Gastroesophageal sphincter (tissue), 4 donors: Measurements from ENCODE around the gene KPNA1. TPM values are rescaled to one million over a fixed set of nuclear protein-coding genes. Genes with fewer than 3 reads are reported as not detected.

Source experiments
- ATAC-seq: fragments of 150-250 bp; one replicate; pipeline ENCODE4 v1.9.1; 2016; ENCODE audit warnings: mild to moderate bottlenecking, moderate library complexity
- H3K27ac ChIP-seq, 4 donors: fragments of 200-600 bp; sonication (generic) in 3 of 4; 1 replicate in 3 of 4; 2 replicates in 1 of 4; pipeline ENCODE4 v1.5.1; 2016 to 2019
- H3K27me3 ChIP-seq: fragments of 200-600 bp; sonication (generic); one replicate; pipeline ENCODE4 v1.5.1; 2019
- H3K36me3 ChIP-seq, 2 donors: fragments of 200-600 bp; sonication (generic); one replicate each; pipeline ENCODE4 v1.5.1; 2019; ENCODE audit warnings: control low read depth in 1 of 2
- H3K4me1 ChIP-seq, 3 donors: fragments of 200-600 bp; sonication (generic); 1 replicate in 2 of 3; 2 replicates in 1 of 3; pipeline ENCODE4 v1.5.1; 2016 to 2019; ENCODE audit warnings: control low read depth in 2 of 3
- H3K4me3 ChIP-seq, 2 donors: fragments of 200-600 bp; sonication (generic); one replicate each; pipeline ENCODE4 v1.5.1; 2019; ENCODE audit warnings: mild to moderate bottlenecking in 1 of 2, moderate library complexity in 1 of 2
- H3K9me3 ChIP-seq, 3 donors: fragments of 200-600 bp; sonication (generic); one replicate each; pipeline ENCODE4 v1.5.1; 2017 to 2019; ENCODE audit warnings: control low read depth in 2 of 3
- CTCF ChIP-seq, 4 experiments: fragments of 200-600 bp in 2 of 4; fragments of 450-650 bp in 2 of 4; sonication (generic) in 1 of 4; IDR thresholded peaks; one replicate each; pipeline ENCODE4 v1.5.1; 2017 to 2019; ENCODE audit warnings: antibody characterized with exemption in 4 of 4, mild to moderate bottlenecking in 2 of 4, moderate library complexity in 2 of 4
- EP300 ChIP-seq: sonication (generic); formaldehyde crosslinking; IDR thresholded peaks from one replicate; pipeline ENCODE4 v1.6.1; 2017; ENCODE audit warnings: antibody characterized with exemption, mild to moderate bottlenecking
- POLR2A ChIP-seq, 2 donors: fragments of 450-650 bp; IDR thresholded peaks; one replicate each; pipeline ENCODE4 v1.6.1; 2017; ENCODE audit warnings: antibody characterized with exemption in 2 of 2, mild to moderate bottlenecking in 2 of 2, moderate library complexity in 1 of 2
- POLR2AphosphoS5 ChIP-seq: sonication (generic); formaldehyde crosslinking; IDR thresholded peaks from one replicate; pipeline ENCODE4 v1.6.1; 2017; ENCODE audit warnings: antibody characterized with exemption
- WGBS, 2 donors: methylation state at CpG; one replicate each; pipeline ENCODE4 v1.1.5; 2018; ENCODE audit warnings: low coverage in 1 of 2; 5-methylcytosine and 5-hydroxymethylcytosine counted together
- total RNA-seq, 4 donors: library from RNA; depleted of rRNA; stranded (reverse); fragments of >200 nt; gene quantifications; one replicate each; pipeline ENCODE4 v1.1.0, GENCODE V29; 2016

The KPNA1 gene
- total RNA-seq, 4 donors from 2014 or later: 39.8 to 61.3 (median 41.3) TPM

GRCh38 chr3:122508135-122508914 lies 6.4 kb downstream of the KPNA1 start:
- no peak overlapping the region for H3K4me3 ChIP-seq
- ATAC-seq: no peak
- no peak overlapping the region for H3K27ac ChIP-seq
- H3K27me3 ChIP-seq: no peaks in the 10 kb centered on the region
- 92 to 100% methylated on average over 1 to 2 of the region's 2 CpGs for WGBS, 2 donors
- no peaks in the 10 kb centered on the region for H3K36me3 ChIP-seq
- TF ChIP-seq POLR2AphosphoS5: no peak
- no peak for TF ChIP-seq EP300
- TF ChIP-seq POLR2A (IDR thresholded peaks at IDR 0.05): no peak
- no peak for TF ChIP-seq CTCF (IDR thresholded peaks at IDR 0.05)
- H3K9me3 ChIP-seq: no peaks in the 10 kb centered on the region
- peaks cover 5 to 45% (median 6%) of the 10 kb centered on the region in 3 donors for H3K4me1 ChIP-seq

GRCh38 chr3:122506450-122506849 lies 8.3 kb downstream of the KPNA1 start:
- TF ChIP-seq EP300 (no peak), POLR2AphosphoS5 (no peak), POLR2A (IDR thresholded peaks at IDR 0.05) (no peak), CTCF (IDR thresholded peaks at IDR 0.05) (no peak)
- Histone ChIP-seq H3K4me3 (no peak overlapping the region), H3K36me3 (no peaks in the 10 kb centered on the region), H3K9me3 (no peaks in the 10 kb centered on the region), H3K4me1 (peaks cover 0 to 40% (median 4%) of the 10 kb centered on the region in 3 donors), H3K27ac (no peak overlapping the region), H3K27me3 (no peaks in the 10 kb centered on the region)
- WGBS, 2 donors: 92 to 94% methylated on average over 1 of the region's 1 CpG
- ATAC-seq: no peak

- H3K9me3 ChIP-seq: no peaks in the 10 kb centered on the region
- 62 to 68% methylated on average over 2 of the region's 2 CpGs for WGBS, 2 donors
Observed at GRCh38 chr3:122505676-122506075, 9.1 kb downstream of the KPNA1 start.

GRCh38 chr3:122502941-122503340 lies 11.8 kb downstream of the KPNA1 start:
- WGBS, 2 donors: 95% methylated on average over 2 of the region's 2 CpGs; no CpG with 5 or more reads in 1 of the 2 donors
- H3K4me1 ChIP-seq: peaks cover 0 to 37% (median 0%) of the 10 kb centered on the region in 3 donors

More at GRCh38 chr3:122505676-122506075, 9.1 kb downstream of the KPNA1 start:
- H3K4me3 ChIP-seq: no peak overlapping the region
- no peak for ATAC-seq
- no peaks in the 10 kb centered on the region for H3K36me3 ChIP-seq
- H3K27ac ChIP-seq: no peak overlapping the region
- peaks cover 0 to 39% (median 2%) of the 10 kb centered on the region in 3 donors for H3K4me1 ChIP-seq
- H3K27me3 ChIP-seq: no peaks in the 10 kb centered on the region
- no peak for TF ChIP-seq CTCF (IDR thresholded peaks at IDR 0.05)
- no peak for TF ChIP-seq POLR2AphosphoS5
- no peak for TF ChIP-seq POLR2A (IDR thresholded peaks at IDR 0.05)
- no peak for TF ChIP-seq EP300

More at GRCh38 chr3:122502941-122503340, 11.8 kb downstream of the KPNA1 start:
- no peak overlapping the region for H3K27ac ChIP-seq
- H3K36me3 ChIP-seq: no peaks in the 10 kb centered on the region
- H3K27me3 ChIP-seq: no peaks in the 10 kb centered on the region
- no peak for TF ChIP-seq EP300
- no peak for TF ChIP-seq CTCF (IDR thresholded peaks at IDR 0.05)
- no peak for TF ChIP-seq POLR2AphosphoS5
- TF ChIP-seq POLR2A (IDR thresholded peaks at IDR 0.05): no peak
- ATAC-seq: no peak
- H3K4me3 ChIP-seq: no peak overlapping the region
- no peaks in the 10 kb centered on the region for H3K9me3 ChIP-seq
